HG02642 (cell line): ENCODE measurements around the gene FJX1.
A peak's percentile ranks its signal among the peaks of the same experiment; 100 is the strongest.

Experiments
- ATAC-seq: cut with Tn5 transposase; IDR thresholded peaks from one replicate; pipeline ENCODE4 v1.9.1; 2021; ENCODE audit warnings: mild to moderate bottlenecking; ENCODE audit not compliant: unreplicated experiment, poor library complexity

The FJX1 gene, protein sequence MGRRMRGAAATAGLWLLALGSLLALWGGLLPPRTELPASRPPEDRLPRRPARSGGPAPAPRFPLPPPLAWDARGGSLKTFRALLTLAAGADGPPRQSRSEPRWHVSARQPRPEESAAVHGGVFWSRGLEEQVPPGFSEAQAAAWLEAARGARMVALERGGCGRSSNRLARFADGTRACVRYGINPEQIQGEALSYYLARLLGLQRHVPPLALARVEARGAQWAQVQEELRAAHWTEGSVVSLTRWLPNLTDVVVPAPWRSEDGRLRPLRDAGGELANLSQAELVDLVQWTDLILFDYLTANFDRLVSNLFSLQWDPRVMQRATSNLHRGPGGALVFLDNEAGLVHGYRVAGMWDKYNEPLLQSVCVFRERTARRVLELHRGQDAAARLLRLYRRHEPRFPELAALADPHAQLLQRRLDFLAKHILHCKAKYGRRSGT

GRCh38 chr11:35617687-35618496 lies at the start of gene FJX1:
TSS of gene FJX1 (plus strand) at chr11:35618460. CDS start at chr11:35618637, 177 bp downstream.
- peak; percentile 53 for ATAC-seq

GRCh38 chr11:35571696-35572095 lies 46.6 kb upstream of the FJX1 start:
- ATAC-seq: no peak

- no peak for ATAC-seq
Observed at GRCh38 chr11:35579557-35580396, 38.5 kb upstream of the FJX1 start.

- ATAC-seq: no peak
Observed at GRCh38 chr11:35580397-35580781, 37.9 kb upstream of the FJX1 start.

- no peak for ATAC-seq
Observed at GRCh38 chr11:35582033-35582432, 36.2 kb upstream of the FJX1 start.

- ATAC-seq: no peak
Observed at GRCh38 chr11:35583126-35583525, 35.1 kb upstream of the FJX1 start.

- no peak for ATAC-seq
Observed at GRCh38 chr11:35583843-35584242, 34.4 kb upstream of the FJX1 start.

DNA sequence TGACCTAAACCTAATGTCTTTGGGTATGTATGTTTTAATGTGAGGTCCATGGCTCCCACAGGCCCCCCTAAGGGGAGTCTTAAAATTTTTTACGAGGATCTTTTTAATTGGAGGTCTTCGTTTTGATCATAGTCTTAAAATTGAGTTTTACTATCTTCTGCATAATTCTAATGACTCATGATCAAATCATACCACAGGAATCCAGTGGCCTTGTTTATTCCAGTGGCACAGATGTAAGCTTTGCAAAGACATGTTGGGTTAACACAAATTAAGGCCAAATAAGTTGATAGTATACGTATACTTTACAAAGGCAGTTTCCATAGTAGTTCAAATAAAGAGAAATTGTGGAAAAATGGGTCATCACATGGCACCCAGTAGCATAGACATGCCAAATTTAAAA lies 33.9 kb upstream of the FJX1 start:
- ATAC-seq: no peak

DNA sequence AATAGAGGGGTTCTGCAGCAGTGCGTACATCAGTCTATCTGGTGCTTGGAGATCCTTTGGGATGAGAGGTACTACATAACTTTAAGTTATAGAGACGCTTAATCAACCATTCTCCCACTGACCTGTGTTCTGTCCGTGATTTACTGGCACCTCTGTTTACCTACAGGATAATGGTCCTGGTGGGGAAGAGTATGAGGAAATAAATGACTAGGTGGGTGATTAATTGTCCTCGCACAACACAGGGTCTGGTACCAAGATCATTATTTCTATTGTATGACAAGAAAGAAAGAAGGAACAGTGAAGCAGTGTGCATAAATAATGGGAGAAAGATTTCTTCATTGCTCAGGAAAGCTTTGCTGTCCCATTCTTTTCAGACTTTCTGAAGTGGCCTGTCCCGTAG lies 32.8 kb upstream of the FJX1 start:
- ATAC-seq: no peak

DNA sequence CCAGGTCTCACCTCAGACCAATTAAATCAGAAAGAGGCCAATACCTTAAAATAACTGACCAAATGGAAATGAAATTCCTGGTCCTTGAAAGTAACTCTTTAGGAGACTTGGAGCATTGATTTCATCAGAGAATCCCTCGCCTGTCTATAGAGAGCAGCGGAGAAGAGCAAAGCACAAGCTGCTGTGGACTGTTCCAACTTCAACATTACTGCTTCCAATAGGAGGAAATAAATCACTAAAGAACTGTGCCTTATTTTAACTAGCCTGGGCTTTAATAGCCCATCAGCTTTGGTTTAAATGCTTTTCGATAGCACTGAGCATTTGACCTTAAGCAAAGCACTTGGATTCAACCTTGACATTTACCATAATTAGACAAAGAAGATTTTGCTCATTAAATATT lies 32.0 kb upstream of the FJX1 start:
- ATAC-seq: no peak

DNA sequence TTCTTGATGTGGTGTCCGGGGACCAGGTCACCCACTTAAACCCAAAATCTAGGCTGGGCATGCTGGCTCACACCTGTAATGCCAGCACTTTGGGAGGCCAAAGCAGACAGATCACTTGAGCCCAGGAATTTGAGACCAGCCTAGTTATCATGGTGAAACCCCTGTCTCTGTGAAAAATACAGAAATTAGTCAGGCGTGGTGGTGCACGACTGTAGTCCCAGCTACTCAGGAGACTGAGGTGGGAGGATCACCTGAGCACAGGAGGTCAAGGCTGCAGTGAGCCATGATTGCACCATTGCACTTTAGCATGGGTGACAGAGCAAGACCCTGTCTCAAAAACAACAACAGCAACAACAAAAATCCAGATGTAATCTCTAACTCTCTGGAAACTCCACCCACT lies 30.3 kb upstream of the FJX1 start:
- no peak for ATAC-seq

DNA sequence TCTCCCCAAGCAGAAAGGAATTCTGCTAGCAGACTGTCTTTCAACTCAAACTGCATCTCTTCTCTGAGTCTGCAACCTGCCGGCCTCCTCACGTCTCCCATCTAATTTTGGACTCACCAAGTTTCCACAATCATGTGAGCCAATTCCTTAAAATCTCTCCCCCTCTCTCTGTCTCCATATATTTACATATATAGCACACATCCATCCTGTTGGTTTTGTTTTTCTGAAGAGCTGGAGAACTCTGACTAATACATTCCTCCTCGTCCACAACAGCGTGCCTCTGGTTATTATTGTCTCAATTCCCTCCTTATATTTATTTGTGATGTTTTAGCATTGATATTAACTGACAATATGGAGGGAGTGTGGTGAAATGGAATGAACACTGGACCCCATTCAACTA lies 29.6 kb upstream of the FJX1 start:
- ATAC-seq: no peak

DNA sequence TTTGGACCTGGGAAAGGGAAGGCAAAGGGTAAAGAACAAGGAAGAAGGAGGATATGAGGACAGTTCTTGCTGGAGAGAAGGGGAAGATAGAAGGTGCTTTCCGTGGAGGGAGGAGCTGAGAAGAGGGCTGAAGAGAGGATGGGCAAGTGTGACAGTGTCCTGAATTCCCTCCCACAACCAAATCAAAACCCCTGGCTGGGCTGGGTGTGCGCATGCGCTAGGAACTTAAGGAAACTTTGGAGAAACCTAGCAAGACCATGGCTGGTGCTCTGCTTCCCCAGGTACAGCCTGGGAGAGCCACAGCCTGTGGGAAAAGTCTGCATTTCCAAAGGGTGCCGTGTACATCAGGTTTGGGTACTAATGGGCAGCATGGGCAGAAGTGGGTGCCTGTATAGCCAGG lies 29.0 kb upstream of the FJX1 start:
- no peak for ATAC-seq

DNA sequence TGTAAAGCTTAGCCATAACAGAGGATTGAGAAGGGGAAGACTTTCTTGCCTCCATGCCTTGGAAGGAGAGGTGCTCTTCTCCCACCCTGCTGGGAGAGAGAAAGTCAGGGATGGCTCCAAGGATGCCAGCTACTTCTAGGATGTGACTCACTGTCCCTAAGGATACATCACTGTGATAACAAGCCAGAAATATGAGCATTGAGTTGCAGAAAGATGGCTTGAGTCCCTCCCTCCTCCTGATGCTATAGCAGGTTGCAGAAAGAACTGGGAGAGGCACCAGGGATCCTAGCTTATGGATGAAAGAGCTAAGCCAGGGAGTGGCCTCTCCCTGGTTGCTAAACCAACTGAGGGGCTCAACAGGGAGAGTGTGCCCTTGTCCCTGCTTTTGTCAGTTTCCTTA lies 27.8 kb upstream of the FJX1 start:
- ATAC-seq: no peak

DNA sequence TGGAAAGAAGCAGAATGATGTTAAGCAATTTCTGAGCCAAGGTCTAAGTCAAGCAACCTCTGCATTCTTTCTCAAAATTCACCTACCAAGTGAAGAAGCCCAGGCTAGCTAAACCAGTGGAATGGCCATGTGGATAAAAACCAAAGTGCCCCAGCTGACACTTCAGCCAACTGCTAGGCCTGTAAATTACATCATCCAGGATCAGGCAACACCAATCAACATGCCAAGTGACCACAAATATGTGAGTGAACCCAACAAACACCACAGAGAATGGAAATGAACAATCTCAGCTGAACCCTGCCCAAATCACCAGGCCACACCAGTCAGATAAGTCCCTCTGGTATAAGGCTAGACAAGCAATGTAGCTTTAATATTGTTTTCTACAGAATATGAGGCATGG lies 25.1 kb upstream of the FJX1 start:
- no peak for ATAC-seq

GRCh38 chr11:35594680-35595079 lies 23.6 kb upstream of the FJX1 start:
- no peak for ATAC-seq

- ATAC-seq: peak; percentile 82
Observed at GRCh38 chr11:35598254-35599125, 19.8 kb upstream of the FJX1 start.

- no peak for ATAC-seq
Observed at GRCh38 chr11:35600331-35600838, 17.9 kb upstream of the FJX1 start.

- no peak for ATAC-seq
Observed at GRCh38 chr11:35602160-35602793, 16.0 kb upstream of the FJX1 start.
